GM21528 (cell line): ENCODE data around the gene LUZP2.

ENCODE experiments used
- ATAC-seq: cut with Tn5 transposase; IDR thresholded peaks from one replicate; pipeline ENCODE4 v1.9.1; 2021; ENCODE audit warnings: mild to moderate bottlenecking, moderate library complexity; ENCODE audit not compliant: unreplicated experiment, low FRiP score

LUZP2 gene

GRCh38 chr11:25039165-25039564, 542.3 kb downstream of the LUZP2 start:
- no peak for ATAC-seq

- ATAC-seq: no peak
Observed at GRCh38 chr11:25048632-25049031, 551.8 kb downstream of the LUZP2 start.

GRCh38 chr11:25052844-25053243, 556.0 kb downstream of the LUZP2 start:
- no peak for ATAC-seq

- ATAC-seq: no peak
Observed at GRCh38 chr11:25057861-25058260, 561.0 kb downstream of the LUZP2 start.

GRCh38 chr11:25065746-25066145, 568.9 kb downstream of the LUZP2 start:
- no peak for ATAC-seq

- no peak for ATAC-seq
Observed at GRCh38 chr11:25066706-25067105, 569.9 kb downstream of the LUZP2 start.

GRCh38 chr11:25068451-25068850, 571.6 kb downstream of the LUZP2 start:
- no peak for ATAC-seq

- no peak for ATAC-seq
Observed at GRCh38 chr11:25094085-25094802, 597.4 kb downstream of the LUZP2 start.

GRCh38 chr11:25119416-25119815, 622.6 kb downstream of the LUZP2 start:
- no peak for ATAC-seq
